Activated naive CD4-positive, alpha-beta T cell treated with anti-CD3 and anti-CD28 coated beads, Interleukin-2, amount 10 ng/mL, durations not matched to agents 7 days and 5 days (primary cell): ENCODE measurements around the gene RESP18.
"Not testable (repeated sequence)": the region's sequence is repeated elsewhere in the genome, so short reads cannot be mapped to it uniquely, and the experiment has no call there.

Experiments
- CTCF ChIA-PET: fragments of 350-600 bp; sonication (Branson Sonifier 250); formaldehyde crosslinking; loops from one replicate; lab custom pipeline; 2021; ENCODE audit warnings: antibody characterized with exemption; lab: Charles Lee
- DNase-seq: peaks from one replicate; pipeline ENCODE4 v3.0.0-alpha.2; 2020
- H3K27ac Mint-ChIP-seq: one replicate; pipeline ENCODE4 v1.8.0; 2021; ENCODE audit warnings: mild to moderate bottlenecking, moderate library complexity, mixed read lengths
- H3K27me3 Mint-ChIP-seq: one replicate; pipeline ENCODE4 v1.8.0; 2021; ENCODE audit warnings: mild to moderate bottlenecking, mixed read lengths
- H3K36me3 Mint-ChIP-seq: one replicate; pipeline ENCODE4 v1.8.0; 2021; ENCODE audit warnings: mixed read lengths
- H3K4me1 Mint-ChIP-seq: one replicate; pipeline ENCODE4 v1.8.0; 2021; ENCODE audit warnings: mixed read lengths
- H3K4me3 Mint-ChIP-seq: one replicate; pipeline ENCODE4 v1.8.0; 2021; ENCODE audit warnings: mild to moderate bottlenecking, moderate library complexity, mixed read lengths
- H3K9me3 Mint-ChIP-seq: one replicate; pipeline ENCODE4 v1.8.0; 2021; ENCODE audit warnings: mixed read lengths

The RESP18 gene

GRCh38 chr2:219293736-219294231 lies 38.8 kb downstream of the RESP18 start:
- CTCF ChIA-PET = interaction anchor here (1.1 to 14.6 kb wide), 10 partner anchors 10 to 134 kb away, joined by 3 to 267 read pairs (median 8); partner anchors contain the start of genes DNAJB2, GLB1L, NHEJ1 and STK16
- Mint-ChIP-seq H3K9me3 (no peaks in the 10 kb centered on the region), H3K4me1 (peaks cover 31% of the 10 kb centered on the region), H3K4me3 (peak overlapping the region; percentile 44), H3K36me3 (no peaks in the 10 kb centered on the region), H3K27ac (no peak overlapping the region), H3K27me3 (peaks cover 72% of the 10 kb centered on the region)
- no peak for DNase-seq

- CTCF ChIA-PET = interaction anchor here (1.3 to 14.6 kb wide), 4 partner anchors 12 to 133 kb away, joined by 3 to 267 read pairs (median 50); partner anchors contain the start of genes DNAJB2, NHEJ1, TUBA4A and TUBA4B
- Mint-ChIP-seq H3K27ac (no peak overlapping the region), H3K4me3 (no peak overlapping the region), H3K36me3 (no peaks in the 10 kb centered on the region), H3K4me1 (peaks cover 23% of the 10 kb centered on the region), H3K9me3 (no peaks in the 10 kb centered on the region), H3K27me3 (peaks cover 68% of the 10 kb centered on the region)
- no peak for DNase-seq
Measured at GRCh38 chr2:219292616-219293015, 39.9 kb downstream of the RESP18 start.

- Mint-ChIP-seq H3K4me3 (no peak overlapping the region), H3K36me3 (no peaks in the 10 kb centered on the region), H3K27ac (no peak overlapping the region), H3K27me3 (peaks cover 62% of the 10 kb centered on the region), H3K9me3 (no peaks in the 10 kb centered on the region), H3K4me1 (peaks cover 20% of the 10 kb centered on the region)
- no peak for DNase-seq
- CTCF ChIA-PET = interaction anchor here (1.0 to 14.6 kb wide), 4 partner anchors 12 to 263 kb away, joined by 3 to 267 read pairs (median 50); partner anchors contain the start of genes DNAJB2, NHEJ1, TUBA4A and TUBA4B
Measured at GRCh38 chr2:219291910-219292490, 40.5 kb downstream of the RESP18 start.

- H3K27ac Mint-ChIP-seq = no peak overlapping the region
- H3K36me3 Mint-ChIP-seq = no peaks in the 10 kb centered on the region
- no peak overlapping the region for H3K4me3 Mint-ChIP-seq
Measured at GRCh38 chr2:219291394-219291793, 41.1 kb downstream of the RESP18 start.

GRCh38 chr2:219290381-219291171 lies 42.0 kb downstream of the RESP18 start:
- CTCF ChIA-PET = interaction anchor here (1.0 to 14.6 kb wide), 5 partner anchors 10 to 131 kb away, joined by 3 to 267 read pairs (median 4); partner anchors contain the start of genes DNAJB2, NHEJ1 and ZFAND2B
- Mint-ChIP-seq H3K4me1 (peaks cover 14% of the 10 kb centered on the region), H3K27ac (no peak overlapping the region), H3K4me3 (no peak overlapping the region), H3K36me3 (no peaks in the 10 kb centered on the region), H3K27me3 (peaks cover 48% of the 10 kb centered on the region), H3K9me3 (no peaks in the 10 kb centered on the region)
- no peak for DNase-seq

More at GRCh38 chr2:219291394-219291793, 41.1 kb downstream of the RESP18 start:
- Mint-ChIP-seq H3K9me3 (no peaks in the 10 kb centered on the region), H3K27me3 (peaks cover 56% of the 10 kb centered on the region), H3K4me1 (peaks cover 17% of the 10 kb centered on the region)
- DNase-seq = no peak
- CTCF ChIA-PET = interaction anchor here (1.0 to 14.6 kb wide), 4 partner anchors 11 to 262 kb away, joined by 3 to 267 read pairs (median 27); partner anchors contain the start of genes DNAJB2, NHEJ1 and ZFAND2B

GRCh38 chr2:219289537-219290361 lies 42.8 kb downstream of the RESP18 start:
- Mint-ChIP-seq H3K36me3 (peaks cover 1% of the 10 kb centered on the region), H3K27me3 (peaks cover 40% of the 10 kb centered on the region), H3K4me1 (peaks cover 7% of the 10 kb centered on the region), H3K4me3 (no peak overlapping the region), H3K9me3 (no peaks in the 10 kb centered on the region), H3K27ac (no peak overlapping the region)
- CTCF ChIA-PET = interaction anchor here (1.0 to 14.6 kb wide), 4 partner anchors 9 to 130 kb away, joined by 3 to 267 read pairs (median 26); partner anchors contain the start of genes DNAJB2 and NHEJ1
- DNase-seq = peak; percentile 14

- Mint-ChIP-seq H3K9me3 (no peaks in the 10 kb centered on the region), H3K27ac (no peak overlapping the region), H3K4me1 (peaks cover 3% of the 10 kb centered on the region), H3K27me3 (peaks cover 35% of the 10 kb centered on the region), H3K36me3 (peaks cover 2% of the 10 kb centered on the region), H3K4me3 (no peak overlapping the region)
- CTCF ChIA-PET = interaction anchor here (1.0 to 14.6 kb wide), 3 partner anchors 9 to 115 kb away, joined by 3 to 267 read pairs (median 3); partner anchors contain the start of gene DNAJB2
- peak; percentile 3 for DNase-seq
Measured at GRCh38 chr2:219289195-219289536, 43.4 kb downstream of the RESP18 start.

- CTCF ChIA-PET = interaction anchor here (14.6 to 14.8 kb wide), 2 partner anchors 7 to 8 kb away, joined by 267 read pairs; partner anchors contain the start of gene DNAJB2
- peaks cover 4% of the 10 kb centered on the region for H3K4me1 Mint-ChIP-seq
- peak; percentile 9 for DNase-seq
- peaks cover 15% of the 10 kb centered on the region for H3K36me3 Mint-ChIP-seq
- no peak overlapping the region for H3K4me3 Mint-ChIP-seq
- no peaks in the 10 kb centered on the region for H3K9me3 Mint-ChIP-seq
- peaks cover 26% of the 10 kb centered on the region for H3K27me3 Mint-ChIP-seq
- H3K27ac Mint-ChIP-seq = peak overlapping the region; percentile 14
Measured at GRCh38 chr2:219287580-219288265, 44.8 kb downstream of the RESP18 start.

- Mint-ChIP-seq H3K27me3 (peaks cover 20% of the 10 kb centered on the region), H3K36me3 (peaks cover 19% of the 10 kb centered on the region)
- H3K4me1 Mint-ChIP-seq, H3K9me3 Mint-ChIP-seq, H3K27ac Mint-ChIP-seq, H3K4me3 Mint-ChIP-seq, DNase-seq: not testable (repeated sequence)
- CTCF ChIA-PET = interaction anchor here (2.0 to 14.8 kb wide), 2 partner anchors 8 to 9 kb away, joined by 7 to 267 read pairs; no protein-coding TSS in a partner anchor
Measured at GRCh38 chr2:219287116-219287440, 45.5 kb downstream of the RESP18 start.

- peak overlapping the region; percentile 45 for H3K27ac Mint-ChIP-seq
- peak; percentile 17 for DNase-seq
- H3K36me3 Mint-ChIP-seq = peaks cover 22% of the 10 kb centered on the region
- no peaks in the 10 kb centered on the region for H3K9me3 Mint-ChIP-seq
- H3K27me3 Mint-ChIP-seq = peaks cover 16% of the 10 kb centered on the region
- H3K4me3 Mint-ChIP-seq = no peak overlapping the region
- H3K4me1 Mint-ChIP-seq = peaks cover 4% of the 10 kb centered on the region
- CTCF ChIA-PET = interaction anchor here (2.0 to 14.8 kb wide), 2 partner anchors 9 kb away, joined by 7 to 267 read pairs; no protein-coding TSS in a partner anchor
Measured at GRCh38 chr2:219286436-219287115, 46.0 kb downstream of the RESP18 start.

- Mint-ChIP-seq H3K9me3 (no peaks in the 10 kb centered on the region), H3K4me3 (no peak overlapping the region), H3K4me1 (peaks cover 8% of the 10 kb centered on the region), H3K27me3 (peaks cover 10% of the 10 kb centered on the region), H3K27ac (peak overlapping the region; percentile 45), H3K36me3 (peaks cover 27% of the 10 kb centered on the region)
- CTCF ChIA-PET = interaction anchor here (2.0 to 14.8 kb wide), 2 partner anchors 8 to 9 kb away, joined by 7 to 267 read pairs; no protein-coding TSS in a partner anchor
- no peak for DNase-seq
Measured at GRCh38 chr2:219285894-219286425, 46.6 kb downstream of the RESP18 start.

GRCh38 chr2:219285373-219285735 lies 47.2 kb downstream of the RESP18 start:
- Mint-ChIP-seq H3K4me3 (no peak overlapping the region), H3K4me1 (peaks cover 14% of the 10 kb centered on the region), H3K27me3 (peaks cover 4% of the 10 kb centered on the region), H3K36me3 (peaks cover 28% of the 10 kb centered on the region), H3K27ac (no peak overlapping the region), H3K9me3 (no peaks in the 10 kb centered on the region)
- DNase-seq = no peak
- CTCF ChIA-PET = interaction anchor here (2.0 to 14.8 kb wide), 2 partner anchors 8 to 10 kb away, joined by 7 to 267 read pairs; no protein-coding TSS in a partner anchor
